DMS53 treated with DMSO at 0.1 percent for 48 hours (cell line): Measurements from ENCODE around the gene JMJD4.

ENCODE experiments used
- DNase-seq: peaks from one replicate; lab custom pipeline; 2025; ENCODE audit not compliant: unreplicated experiment; lab: John Stamatoyannopoulos, UW

JMJD4 gene

DNA sequence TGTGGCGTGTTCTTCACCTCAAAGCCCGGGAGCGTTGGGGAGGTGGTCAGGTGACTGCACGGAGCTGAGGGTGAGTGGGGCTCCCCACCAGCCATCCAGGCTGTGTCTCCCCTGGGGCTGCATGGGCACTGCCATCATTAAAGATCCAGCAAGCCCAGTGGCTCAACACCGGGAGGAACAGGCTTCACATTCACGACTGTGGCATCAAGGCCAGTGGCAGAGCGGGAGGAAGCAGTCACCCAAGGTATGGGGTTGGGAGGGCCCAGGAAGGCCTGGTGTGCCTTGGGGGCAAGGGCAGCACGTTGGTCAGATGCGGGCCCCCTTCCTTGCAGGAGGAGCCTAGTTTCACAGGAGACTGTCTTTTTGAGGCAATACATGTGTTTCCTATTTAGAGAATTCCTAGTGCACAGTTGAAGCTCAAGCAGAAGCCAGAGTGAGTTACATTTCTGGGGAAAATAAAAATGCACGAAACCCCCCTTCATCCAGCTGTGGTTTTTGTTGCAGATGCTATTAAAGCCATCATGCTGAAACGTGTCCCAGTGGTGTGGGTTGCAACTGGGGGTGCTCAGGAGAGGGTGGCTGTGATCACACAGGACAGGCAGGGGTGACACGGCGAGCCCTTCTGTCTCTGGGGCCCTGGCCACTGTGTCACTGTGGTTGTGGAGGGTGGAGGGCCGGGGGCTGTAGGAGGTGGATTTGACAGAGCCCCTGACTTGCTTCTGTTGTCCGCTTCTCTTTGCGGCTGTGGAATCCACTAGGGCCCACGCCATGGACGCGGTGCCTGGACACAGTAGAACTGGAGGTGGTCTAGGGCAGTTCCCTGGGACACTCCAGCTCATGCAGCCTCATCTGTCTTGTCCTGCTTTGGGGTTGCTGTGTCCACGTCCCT lies 34.2 kb upstream of the JMJD4 start:
- no peak for DNase-seq

- no peak for DNase-seq
These were observed 33.5 kb upstream of the JMJD4 start for GRCh38 chr1:227768640-227769039.

GRCh38 chr1:227768125-227768439 lies 33.0 kb upstream of the JMJD4 start:
- peak; percentile 57 for DNase-seq

DNA sequence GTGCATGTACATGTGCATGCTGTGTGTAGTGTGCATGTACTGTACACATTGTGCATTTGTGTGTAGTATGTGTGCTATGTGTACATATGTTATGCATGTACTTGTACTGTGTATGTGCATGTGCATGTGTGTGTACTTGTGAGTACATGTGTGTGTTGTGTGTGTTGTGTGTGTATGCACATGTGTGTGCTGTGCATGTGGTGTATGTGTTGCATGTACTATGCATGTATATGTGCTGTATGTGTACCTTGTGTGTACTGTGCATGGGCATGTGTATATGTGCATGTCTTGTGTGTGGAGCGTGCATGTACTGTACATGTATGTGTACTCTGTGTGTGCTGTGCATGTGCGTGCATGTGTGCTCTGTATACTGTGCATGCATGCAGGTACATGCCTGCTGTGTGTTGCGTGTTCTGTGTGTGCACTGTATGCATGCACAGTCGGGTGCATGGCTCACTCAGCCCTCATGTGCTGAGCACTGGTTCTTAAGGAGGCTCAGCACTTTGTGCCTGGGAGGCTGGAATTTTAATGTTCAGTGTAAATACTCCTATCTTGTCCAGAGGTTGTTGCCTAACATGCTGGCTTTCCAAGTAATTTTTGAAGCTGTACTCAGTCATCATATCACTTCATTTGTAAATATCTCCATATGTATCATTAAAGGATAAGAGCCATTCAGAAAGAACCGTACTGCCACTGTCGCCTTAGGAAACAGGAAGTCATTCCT lies 32.5 kb upstream of the JMJD4 start:
- DNase-seq: no peak

GRCh38 chr1:227766653-227767277 lies 31.7 kb upstream of the JMJD4 start:
- DNase-seq: peak; percentile 63

DNA sequence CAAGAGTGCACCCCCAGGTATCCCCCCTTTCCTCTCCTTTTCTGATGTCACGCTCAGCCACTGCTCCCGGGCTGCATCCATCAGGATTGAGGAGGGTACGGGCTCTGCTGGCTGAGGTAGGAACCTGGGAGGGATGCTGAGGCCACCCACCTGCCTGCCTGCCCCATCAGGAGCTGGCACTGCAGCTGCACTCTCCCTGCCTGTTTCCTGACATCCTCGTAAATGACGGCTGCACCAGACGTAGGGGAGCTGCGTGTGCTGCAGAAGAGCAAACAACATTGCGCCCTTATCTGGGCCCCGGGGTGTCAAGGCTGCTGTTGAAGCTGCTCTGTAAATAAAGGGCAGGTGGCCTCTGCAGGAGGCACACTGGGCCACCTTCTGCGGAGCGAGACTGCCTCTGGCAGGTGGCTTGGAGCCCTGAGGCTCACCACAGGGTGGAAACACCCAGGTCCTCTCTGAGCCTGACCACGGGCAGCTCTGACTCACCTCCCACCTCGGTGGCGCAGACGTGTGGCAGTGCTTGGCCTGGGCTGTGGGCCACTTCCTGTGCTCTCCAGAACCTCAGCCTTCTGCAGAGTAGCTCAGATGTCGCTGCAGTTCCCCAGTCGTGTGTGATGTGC lies 31.0 kb upstream of the JMJD4 start:
- peak; percentile 96 for DNase-seq

DNA sequence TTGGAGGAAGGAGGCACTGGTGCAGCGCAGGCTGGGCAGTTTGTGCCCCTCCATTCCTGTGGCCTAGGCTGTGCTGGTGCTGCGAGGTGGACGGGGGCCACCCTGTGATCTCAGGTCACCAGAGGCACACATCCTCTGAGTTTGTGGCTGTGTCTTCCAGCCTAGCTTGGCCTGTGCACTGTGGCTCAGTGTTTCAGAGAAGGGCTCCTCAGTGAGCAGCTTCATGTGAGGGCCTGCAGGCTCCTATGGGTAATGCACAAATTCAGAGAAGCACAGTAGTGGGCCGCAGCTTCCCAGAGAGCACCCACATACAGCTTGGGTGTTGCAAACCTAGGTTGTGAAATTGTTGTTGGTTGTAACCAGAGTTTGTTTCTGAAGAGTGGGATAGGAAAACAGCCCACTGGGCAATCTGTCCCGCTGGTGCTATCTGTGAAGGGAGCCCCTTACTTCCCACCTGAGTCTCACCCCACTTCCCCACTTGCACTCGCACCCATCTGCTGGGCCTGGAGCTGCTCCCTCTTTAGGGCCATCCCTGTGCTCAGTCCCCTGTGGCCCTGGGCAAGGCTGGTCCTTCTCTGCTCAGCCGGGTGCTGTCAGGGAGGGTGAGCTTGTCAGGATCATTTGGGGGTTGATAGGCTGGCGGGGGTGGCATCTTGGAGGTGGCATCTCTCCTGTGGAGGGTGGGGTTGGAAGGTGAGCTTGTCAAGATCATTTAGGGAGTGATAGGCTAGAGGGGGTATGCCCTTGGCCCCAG lies 30.3 kb upstream of the JMJD4 start:
- no peak for DNase-seq

DNA sequence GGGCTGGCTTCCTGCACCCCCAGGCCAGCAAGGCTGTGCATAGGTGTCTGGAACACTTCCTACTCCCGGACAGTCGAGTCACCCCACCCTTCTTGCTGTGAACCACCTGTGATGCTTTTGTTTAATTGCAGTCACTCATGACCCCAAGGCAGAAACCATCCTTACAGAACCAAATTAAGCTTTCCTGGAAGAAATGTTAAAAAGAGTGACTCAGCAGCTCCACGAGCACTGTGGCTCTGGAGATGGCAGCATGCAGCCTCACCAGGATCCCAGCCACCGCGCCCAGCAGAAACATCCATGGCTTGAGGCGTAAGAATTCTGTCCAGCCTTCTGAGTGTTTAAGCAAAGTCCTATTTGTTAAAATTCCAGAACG lies 28.9 kb upstream of the JMJD4 start:
- DNase-seq: no peak

- no peak for DNase-seq
These were observed 28.3 kb upstream of the JMJD4 start for GRCh38 chr1:227763246-227764018.

- peak; percentile 75 for DNase-seq
These were observed 27.3 kb upstream of the JMJD4 start for GRCh38 chr1:227762231-227762911.

- no peak for DNase-seq
These were observed 26.6 kb upstream of the JMJD4 start for GRCh38 chr1:227761621-227762230.

- no peak for DNase-seq
These were observed 25.3 kb upstream of the JMJD4 start for GRCh38 chr1:227760377-227760776.

- peak; percentile 20 for DNase-seq
These were observed 24.5 kb upstream of the JMJD4 start for GRCh38 chr1:227759341-227760300.

DNA sequence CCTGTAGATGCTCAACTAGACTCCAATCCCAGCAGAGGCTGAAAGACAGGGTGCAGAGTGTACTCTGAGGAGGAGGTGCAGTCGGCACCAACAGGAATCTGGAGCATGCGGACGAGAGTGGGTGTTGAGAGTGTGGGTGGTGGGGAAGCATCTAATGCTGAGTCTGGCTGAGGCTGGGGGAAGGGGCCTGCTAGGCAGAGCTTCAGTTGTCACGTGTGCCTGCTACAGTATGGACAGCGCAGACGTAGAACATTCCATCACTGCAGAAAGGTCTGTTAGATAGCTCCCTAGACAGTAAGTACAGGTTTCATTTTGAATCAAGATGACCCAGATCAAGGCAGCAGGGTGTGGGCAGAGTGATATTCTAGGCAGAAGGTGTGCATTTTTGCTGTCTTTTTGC lies 23.3 kb upstream of the JMJD4 start:
- DNase-seq: no peak

DNA sequence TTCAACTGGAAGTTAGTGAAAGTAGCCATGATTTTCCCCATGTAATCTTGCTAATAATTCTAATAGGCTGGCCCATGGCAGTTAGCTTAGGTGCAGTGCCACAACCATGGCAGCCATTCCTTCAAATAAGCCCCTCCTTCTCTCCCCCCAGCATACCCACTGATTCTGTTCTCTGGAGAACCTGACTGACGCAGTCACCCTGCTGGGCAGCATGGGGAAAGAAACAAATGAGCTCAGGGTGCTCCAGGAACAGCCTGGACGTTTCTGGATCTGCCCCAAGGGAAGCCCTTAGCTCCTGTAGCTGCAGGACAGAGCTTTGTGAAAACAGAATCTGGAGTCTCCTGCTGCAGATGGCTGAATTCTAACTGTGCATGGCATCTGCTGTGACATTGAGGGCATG lies 22.7 kb upstream of the JMJD4 start:
- DNase-seq: no peak

GRCh38 chr1:227756172-227756959 lies 21.3 kb upstream of the JMJD4 start:
- no peak for DNase-seq

DNA sequence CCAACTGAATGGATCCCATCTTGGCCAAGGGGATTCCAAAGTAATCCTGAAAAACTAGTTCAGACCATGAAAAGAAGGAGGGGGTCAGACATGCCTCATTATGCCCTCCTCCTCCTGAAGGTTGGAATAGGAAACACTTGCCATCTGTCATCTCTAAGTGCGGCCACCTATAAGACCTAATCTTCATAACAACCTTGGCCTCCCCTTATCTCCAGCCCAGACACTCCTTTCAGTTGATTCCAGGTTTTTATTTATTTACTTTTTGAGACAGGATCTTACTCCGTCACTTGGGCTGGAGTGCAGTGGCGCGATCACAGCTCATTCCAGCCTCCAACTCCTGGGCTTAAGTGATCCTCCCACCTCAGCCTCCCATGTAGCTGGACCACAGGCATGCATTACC lies 19.9 kb upstream of the JMJD4 start:
- DNase-seq: no peak
